Activated T-cell treated with anti-CD3 and anti-CD28 coated beads for 1 hour (primary cell): ENCODE data around the gene LRAT.
A peak's percentile ranks its signal among the peaks of the same experiment; 100 is the strongest.
"Not testable (repeated sequence)": the region's sequence is repeated elsewhere in the genome, so short reads cannot be mapped to it uniquely, and the experiment has no call there.

Experiments used
- DNase-seq: peaks from one replicate; pipeline ENCODE4 v3.0.0-alpha.2; 2020; ENCODE audit warnings: low read depth

The LRAT gene

DNA sequence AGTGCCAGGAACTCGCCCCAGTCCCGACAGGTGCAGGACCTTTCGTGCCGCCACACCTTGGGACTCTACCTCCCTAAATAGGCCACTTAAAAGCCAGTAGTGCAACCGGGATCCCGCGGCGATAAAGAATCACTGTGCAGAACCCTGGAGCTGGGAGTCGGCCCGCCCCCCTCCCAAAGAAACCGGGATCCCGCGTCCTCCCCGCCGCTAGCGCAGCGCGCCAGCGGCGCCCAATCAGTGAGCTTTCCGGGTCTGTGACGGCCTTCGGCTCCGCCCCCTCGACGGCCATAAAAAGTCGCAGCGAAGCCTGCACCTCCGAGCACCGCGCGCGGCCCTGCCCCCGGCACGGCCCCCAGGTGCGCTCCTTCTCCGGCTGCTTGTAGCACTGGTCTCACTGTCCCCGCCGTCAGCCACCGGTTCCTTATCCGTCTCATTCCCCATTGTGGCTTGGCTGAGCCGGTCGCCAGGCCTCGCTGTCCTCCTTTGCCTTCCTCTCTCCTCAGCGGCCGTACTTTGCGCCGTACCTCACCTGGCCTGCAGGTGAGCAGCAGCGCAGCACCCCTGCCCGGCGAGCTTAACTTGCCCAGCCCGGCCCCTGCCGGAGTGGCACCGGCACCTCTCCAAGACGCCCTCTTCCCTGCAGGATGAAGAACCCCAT is at the start of gene LRAT:
TSS of gene LRAT (plus strand) at position 318 of the 658 bp plus-strand sequence. CDS start at position 645, 327 bp downstream.
- DNase-seq = peak; percentile 10

DNA sequence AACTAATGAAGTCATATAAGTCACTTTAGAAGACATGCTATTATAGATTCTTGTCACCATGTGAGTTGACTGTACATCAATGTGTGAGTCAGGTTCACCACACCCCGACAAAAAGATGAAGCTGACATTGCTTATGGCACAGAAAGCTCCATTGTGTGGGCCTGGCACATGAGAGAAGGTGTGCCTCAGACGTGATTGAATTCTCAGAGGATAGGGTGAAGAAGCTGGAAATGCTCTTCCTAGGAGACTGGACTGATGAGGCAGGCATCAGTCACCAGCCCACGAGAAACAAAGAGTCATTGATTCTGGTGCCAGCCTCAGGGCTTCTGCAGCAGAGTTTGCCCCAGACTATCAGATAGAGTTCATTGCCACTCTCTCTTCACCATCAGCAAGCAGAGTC is 35.9 kb upstream of the LRAT start:
- DNase-seq = no peak

DNA sequence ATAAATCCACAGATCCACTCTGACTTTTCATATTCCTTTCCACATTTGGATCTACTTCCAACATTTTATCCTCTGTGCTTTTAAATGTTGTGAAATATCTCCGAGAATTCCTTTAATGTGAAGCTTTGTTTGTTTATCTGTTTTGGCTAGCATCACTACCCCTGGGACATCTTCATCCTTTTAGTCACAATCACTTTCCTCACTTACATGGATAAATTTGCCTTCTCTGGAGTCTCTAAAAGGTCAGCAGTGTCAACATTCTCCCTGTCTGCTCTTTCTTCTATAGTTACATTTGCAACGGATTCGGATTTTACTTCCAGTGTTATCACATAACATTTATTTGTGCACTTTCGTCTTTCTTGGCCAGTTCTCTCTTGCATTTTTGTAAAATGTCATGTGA is 34.2 kb upstream of the LRAT start:
- DNase-seq = no peak

GRCh38 chr4:154711522-154711921 is 32.3 kb upstream of the LRAT start:
- no peak for DNase-seq

DNA sequence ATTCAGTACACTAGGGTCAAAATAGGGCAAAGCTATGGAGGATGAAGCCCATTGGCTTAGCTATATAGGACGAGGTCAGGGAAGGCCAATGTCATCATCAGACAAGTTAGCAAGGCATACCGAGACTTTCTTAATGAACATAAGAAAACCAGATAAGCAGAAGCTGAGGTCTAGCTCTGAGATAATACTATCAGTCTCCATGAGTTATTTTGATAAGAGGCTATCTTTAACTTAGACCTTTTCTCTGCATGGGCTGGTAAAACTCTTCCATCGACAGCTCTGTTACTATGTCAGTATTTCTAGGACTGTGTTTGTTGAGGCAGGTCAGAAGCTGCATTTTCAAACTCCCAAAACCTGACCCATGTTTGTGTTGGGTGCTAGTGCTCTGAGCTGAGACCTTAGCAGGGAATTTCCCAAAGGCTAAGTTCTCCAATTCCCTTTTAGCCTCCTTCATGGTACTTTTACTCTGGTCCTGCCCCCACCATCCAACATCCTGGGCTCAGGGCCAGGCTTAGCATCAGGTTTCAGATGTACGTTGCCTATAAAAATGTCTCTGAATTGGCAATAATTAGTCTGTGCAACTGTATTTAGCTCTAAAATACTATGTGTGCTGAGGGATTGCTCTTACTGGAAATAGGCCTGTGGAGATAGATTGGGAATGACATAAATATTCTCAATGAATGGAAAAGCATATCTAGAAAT is 29.3 kb upstream of the LRAT start:
- no peak for DNase-seq

- no peak for DNase-seq
These were observed 24.7 kb upstream of the LRAT start for GRCh38 chr4:154719087-154719486.

DNA sequence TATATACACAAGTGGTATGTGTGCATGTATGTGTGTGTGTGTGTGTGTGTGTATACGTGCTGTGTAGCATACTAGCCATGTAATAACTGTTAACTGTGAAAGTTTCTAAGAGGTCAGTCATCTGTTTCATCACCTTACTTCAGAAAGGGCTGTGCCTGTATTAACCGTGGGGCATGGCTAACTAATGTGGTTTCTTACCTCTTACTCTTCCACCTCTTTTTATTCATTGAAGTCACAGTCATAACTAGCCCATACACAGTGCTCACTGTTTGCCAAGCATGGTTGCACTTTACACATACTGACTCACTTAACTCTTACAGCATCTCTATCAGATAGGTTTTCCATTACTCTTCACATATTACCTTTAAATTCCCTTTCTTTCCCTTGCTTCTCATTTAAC is 23.7 kb upstream of the LRAT start:
- DNase-seq = no peak

DNA sequence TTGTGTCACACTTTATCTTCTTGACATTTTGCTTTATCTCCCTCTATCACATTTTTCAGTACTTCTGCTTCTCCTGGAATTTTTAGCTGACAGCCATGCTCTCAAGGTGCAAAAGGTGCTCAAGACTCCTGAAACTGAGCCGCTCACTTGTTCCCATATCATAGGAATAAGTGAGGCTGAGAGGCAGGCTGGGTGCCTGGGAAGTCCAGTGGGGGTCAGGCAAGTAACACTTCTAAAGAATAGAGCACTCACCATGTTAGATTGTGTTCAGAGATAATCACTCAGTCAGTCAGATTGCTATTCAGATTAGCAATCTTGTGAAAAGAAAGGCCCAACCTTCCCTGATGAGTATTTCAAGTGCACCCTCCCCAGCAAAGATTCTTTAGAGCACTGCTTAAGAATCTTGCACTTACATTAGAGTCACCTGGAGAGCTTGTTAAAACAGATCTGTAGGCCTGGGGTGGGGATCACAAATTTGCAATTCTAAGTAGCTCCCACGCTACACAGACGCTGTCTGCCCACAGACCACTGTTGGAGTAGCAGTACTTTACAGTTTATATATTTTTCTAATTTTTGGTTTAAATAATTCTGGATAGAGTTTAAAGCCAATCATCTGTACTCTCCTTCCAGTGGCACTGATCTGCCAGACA is 23.1 kb upstream of the LRAT start:
- DNase-seq = no peak

GRCh38 chr4:154722262-154722661 is 21.5 kb upstream of the LRAT start:
- DNase-seq = no peak

GRCh38 chr4:154723601-154724000 is 20.2 kb upstream of the LRAT start:
- DNase-seq = not testable (repeated sequence)

- no peak for DNase-seq
These were observed 16.3 kb upstream of the LRAT start for GRCh38 chr4:154727540-154727939.

DNA sequence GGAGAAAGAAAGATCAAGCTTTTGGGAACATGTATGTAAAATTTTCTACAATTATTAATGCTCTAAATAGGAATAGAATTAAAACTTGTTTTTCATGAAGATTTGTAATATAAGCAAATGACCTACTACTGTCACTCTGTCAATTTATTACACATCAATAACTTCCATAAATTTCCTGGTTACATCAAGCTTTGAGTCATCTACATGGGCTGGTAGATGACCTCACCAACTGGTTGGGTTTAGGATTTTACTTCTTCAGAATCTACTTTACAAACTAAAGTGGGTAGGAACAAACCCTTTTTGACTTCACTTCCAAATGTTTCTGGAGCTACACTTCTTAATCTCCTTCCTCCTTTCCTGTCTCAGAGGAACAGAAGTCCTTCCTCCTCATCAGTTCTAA is 12.0 kb upstream of the LRAT start:
- DNase-seq = no peak

DNA sequence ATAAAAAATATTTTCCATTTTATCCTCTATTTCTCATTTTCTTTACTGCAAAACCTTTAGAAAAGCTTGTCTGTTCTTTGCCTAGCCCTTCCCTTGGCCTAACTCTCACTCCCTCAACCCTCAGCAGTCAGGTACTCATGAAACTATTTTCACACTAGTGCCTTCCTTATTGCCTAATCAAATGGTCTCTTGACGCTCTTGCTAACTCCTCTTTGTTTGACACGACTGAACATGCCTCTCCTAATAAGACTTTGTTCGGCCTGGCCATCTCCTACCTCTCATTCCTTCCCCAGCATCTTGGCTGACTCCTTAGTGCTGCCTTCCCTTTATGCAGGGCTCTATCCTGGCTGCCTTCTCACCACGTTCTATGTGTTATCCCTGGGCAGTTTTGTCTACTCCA is 11.1 kb upstream of the LRAT start:
- no peak for DNase-seq

- DNase-seq = no peak
These were observed 7.0 kb upstream of the LRAT start for GRCh38 chr4:154736770-154737169.

DNA sequence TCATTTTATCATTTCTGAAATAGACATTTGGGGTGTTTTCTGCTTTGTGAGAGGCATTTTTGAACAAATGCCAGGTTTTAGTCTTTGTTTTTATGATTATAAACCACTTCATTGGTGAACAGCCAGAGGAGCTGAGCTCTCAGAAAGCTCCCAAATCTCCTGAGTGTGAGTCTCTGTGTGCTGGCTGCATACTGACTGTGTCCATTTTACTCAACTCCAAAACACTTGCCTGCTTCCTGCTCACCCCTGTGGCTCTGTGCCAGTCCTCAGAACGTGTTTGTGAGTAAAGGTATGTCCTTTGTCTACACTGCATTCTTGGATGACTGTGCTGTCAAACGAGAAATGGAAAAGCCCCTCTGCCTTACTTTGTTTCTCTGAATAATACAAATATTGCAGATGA is 5.4 kb upstream of the LRAT start:
- DNase-seq = no peak

DNA sequence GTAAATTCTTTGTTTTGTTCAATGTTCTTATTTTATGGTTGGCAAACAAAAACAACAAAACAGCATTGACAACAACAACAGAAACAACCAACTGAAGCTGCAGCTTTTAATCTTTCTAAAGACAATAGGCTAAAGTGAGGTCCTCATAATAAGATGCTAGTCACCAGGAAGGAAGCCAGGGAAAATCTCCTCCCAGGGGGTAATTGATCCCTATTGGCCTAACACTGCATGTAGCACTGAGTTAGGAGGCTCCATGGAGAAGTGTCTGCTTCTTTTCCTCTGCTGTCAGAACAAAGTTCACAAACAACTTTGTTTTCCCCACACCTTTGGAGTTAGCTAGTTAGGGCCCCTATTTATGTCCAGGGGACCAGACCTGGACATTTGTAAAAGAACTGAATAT is 4.7 kb upstream of the LRAT start:
- DNase-seq = no peak

- no peak for DNase-seq
These were observed 3.3 kb upstream of the LRAT start for GRCh38 chr4:154740462-154740861.

- DNase-seq = no peak
These were observed 2.6 kb upstream of the LRAT start for GRCh38 chr4:154741131-154741665.

- no peak for DNase-seq
These were observed 1.6 kb upstream of the LRAT start for GRCh38 chr4:154741922-154742850.

- no peak for DNase-seq
These were observed 634 bp downstream of the LRAT start for GRCh38 chr4:154744341-154744926.

DNA sequence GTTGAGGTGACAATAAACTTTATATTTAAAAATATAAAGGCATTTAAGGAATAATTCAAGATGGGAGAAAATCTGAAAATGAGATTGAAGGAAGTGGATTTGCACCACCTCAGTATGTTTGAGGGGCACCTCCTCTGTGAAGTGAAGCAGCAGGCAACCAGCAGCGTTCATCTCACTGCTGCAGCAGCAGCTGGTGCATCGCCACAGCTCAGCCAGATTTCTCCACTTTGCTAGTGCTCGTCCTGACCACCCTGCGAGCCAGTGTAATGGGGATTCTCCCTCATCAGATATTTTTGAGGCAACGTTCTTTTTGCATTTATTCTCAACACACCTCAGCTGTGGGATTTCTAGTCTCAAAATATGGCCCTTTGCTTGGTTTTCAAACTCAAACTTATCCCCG is 13.9 kb downstream of the LRAT start:
- no peak for DNase-seq

GRCh38 chr4:154760895-154761294 is 17.1 kb downstream of the LRAT start:
- DNase-seq = no peak
